GM23338 (cell line): Measurements from ENCODE around the gene FKBP8.

Experiments
- CREB1 ChIP-seq: fragments of 250-450 bp; sonication (Bioruptor Pico); IDR thresholded peaks from 2 replicates; pipeline ENCODE4 v1.5.0; 2020; ENCODE audit warnings: low read depth, mild to moderate bottlenecking, moderate library complexity
- EZH2 ChIP-seq: fragments of 200-600 bp; sonication (generic); IDR thresholded peaks from one replicate; pipeline ENCODE4 v1.8.0; 2017; ENCODE audit warnings: antibody characterized with exemption, mild to moderate bottlenecking, low read depth; ENCODE audit not compliant: unreplicated experiment
- EZH2phosphoT487 ChIP-seq: fragments of 200-600 bp; sonication (generic); IDR thresholded peaks from one replicate; pipeline ENCODE4 v1.8.1; 2018; ENCODE audit warnings: antibody characterized with exemption; ENCODE audit not compliant: unreplicated experiment
- JUNB ChIP-seq: IDR thresholded peaks from one replicate; pipeline ENCODE4 v1.6.1; 2016; ENCODE audit warnings: antibody characterized with exemption; ENCODE audit not compliant: unreplicated experiment
- POLR2AphosphoS5 ChIP-seq: IDR thresholded peaks from 2 replicates; pipeline ENCODE4 v1.6.1; 2016; ENCODE audit warnings: antibody characterized with exemption, low read depth
- STAT1 ChIP-seq: IDR thresholded peaks from one replicate; pipeline ENCODE4 v1.6.1; 2016; ENCODE audit warnings: antibody characterized with exemption; ENCODE audit not compliant: unreplicated experiment
- TF ChIP-seq, protein P1 (sequence below), 2 experiments: fragments of 200-600 bp in 1 of 2; sonication (generic) in 1 of 2; conservative IDR thresholded peaks; 2 replicates each; pipeline versions ENCODE4 v1.5.1 to v1.6.1; 2016 to 2017; ENCODE audit warnings: antibody characterized with exemption in 2 of 2, low read depth in 2 of 2, mild to moderate bottlenecking in 2 of 2, moderate library complexity in 1 of 2
- TF ChIP-seq, protein P2 (sequence below): IDR thresholded peaks from one replicate; pipeline ENCODE4 v1.6.1; 2018; ENCODE audit warnings: antibody characterized with exemption; ENCODE audit not compliant: unreplicated experiment
- TF ChIP-seq, protein P3 (sequence below): IDR thresholded peaks from 2 replicates; pipeline ENCODE4 v1.6.1; 2016; ENCODE audit warnings: antibody characterized with exemption

DNA sequence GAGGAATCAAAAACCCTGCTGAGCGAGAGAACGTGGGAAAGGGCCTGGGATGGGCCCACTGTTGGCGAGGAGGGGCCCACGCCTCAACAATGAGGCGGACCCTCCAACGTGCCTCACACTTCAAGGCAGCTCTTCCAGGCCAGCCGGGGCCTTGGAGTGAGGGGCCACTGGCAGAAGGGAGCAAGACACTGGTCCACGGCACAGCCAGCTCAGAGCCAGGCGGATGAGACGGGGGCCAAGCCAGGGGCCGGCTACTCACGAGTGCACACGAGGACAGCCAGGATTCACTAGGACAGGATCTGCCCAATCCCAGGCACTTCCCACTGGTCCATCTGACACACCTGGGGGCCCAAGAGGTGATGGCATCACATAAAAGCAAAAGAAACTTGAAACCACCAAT lies 42.0 kb downstream of the FKBP8 start:
- TF ChIP-seq, protein P1, sequence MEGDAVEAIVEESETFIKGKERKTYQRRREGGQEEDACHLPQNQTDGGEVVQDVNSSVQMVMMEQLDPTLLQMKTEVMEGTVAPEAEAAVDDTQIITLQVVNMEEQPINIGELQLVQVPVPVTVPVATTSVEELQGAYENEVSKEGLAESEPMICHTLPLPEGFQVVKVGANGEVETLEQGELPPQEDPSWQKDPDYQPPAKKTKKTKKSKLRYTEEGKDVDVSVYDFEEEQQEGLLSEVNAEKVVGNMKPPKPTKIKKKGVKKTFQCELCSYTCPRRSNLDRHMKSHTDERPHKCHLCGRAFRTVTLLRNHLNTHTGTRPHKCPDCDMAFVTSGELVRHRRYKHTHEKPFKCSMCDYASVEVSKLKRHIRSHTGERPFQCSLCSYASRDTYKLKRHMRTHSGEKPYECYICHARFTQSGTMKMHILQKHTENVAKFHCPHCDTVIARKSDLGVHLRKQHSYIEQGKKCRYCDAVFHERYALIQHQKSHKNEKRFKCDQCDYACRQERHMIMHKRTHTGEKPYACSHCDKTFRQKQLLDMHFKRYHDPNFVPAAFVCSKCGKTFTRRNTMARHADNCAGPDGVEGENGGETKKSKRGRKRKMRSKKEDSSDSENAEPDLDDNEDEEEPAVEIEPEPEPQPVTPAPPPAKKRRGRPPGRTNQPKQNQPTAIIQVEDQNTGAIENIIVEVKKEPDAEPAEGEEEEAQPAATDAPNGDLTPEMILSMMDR (conservative IDR thresholded peaks at IDR 0.05; ENCODE audit: low read depth in 2 of 2) = no peak
- TF ChIP-seq CREB1 = no peak
- no peak for TF ChIP-seq JUNB
- TF ChIP-seq, protein P2, sequence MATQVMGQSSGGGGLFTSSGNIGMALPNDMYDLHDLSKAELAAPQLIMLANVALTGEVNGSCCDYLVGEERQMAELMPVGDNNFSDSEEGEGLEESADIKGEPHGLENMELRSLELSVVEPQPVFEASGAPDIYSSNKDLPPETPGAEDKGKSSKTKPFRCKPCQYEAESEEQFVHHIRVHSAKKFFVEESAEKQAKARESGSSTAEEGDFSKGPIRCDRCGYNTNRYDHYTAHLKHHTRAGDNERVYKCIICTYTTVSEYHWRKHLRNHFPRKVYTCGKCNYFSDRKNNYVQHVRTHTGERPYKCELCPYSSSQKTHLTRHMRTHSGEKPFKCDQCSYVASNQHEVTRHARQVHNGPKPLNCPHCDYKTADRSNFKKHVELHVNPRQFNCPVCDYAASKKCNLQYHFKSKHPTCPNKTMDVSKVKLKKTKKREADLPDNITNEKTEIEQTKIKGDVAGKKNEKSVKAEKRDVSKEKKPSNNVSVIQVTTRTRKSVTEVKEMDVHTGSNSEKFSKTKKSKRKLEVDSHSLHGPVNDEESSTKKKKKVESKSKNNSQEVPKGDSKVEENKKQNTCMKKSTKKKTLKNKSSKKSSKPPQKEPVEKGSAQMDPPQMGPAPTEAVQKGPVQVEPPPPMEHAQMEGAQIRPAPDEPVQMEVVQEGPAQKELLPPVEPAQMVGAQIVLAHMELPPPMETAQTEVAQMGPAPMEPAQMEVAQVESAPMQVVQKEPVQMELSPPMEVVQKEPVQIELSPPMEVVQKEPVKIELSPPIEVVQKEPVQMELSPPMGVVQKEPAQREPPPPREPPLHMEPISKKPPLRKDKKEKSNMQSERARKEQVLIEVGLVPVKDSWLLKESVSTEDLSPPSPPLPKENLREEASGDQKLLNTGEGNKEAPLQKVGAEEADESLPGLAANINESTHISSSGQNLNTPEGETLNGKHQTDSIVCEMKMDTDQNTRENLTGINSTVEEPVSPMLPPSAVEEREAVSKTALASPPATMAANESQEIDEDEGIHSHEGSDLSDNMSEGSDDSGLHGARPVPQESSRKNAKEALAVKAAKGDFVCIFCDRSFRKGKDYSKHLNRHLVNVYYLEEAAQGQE = no peak
- no peak for TF ChIP-seq EZH2
- TF ChIP-seq, protein P3, sequence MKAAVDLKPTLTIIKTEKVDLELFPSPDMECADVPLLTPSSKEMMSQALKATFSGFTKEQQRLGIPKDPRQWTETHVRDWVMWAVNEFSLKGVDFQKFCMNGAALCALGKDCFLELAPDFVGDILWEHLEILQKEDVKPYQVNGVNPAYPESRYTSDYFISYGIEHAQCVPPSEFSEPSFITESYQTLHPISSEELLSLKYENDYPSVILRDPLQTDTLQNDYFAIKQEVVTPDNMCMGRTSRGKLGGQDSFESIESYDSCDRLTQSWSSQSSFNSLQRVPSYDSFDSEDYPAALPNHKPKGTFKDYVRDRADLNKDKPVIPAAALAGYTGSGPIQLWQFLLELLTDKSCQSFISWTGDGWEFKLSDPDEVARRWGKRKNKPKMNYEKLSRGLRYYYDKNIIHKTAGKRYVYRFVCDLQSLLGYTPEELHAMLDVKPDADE = no peak
- no peak for TF ChIP-seq STAT1
- TF ChIP-seq EZH2phosphoT487 = no peak
- TF ChIP-seq POLR2AphosphoS5 = no peak
